GM19395 (cell line): ENCODE results near the gene SLC27A1.
A peak's percentile ranks its signal among the peaks of the same experiment; 100 is the strongest.
"Not testable (repeated sequence)": the region's sequence is repeated elsewhere in the genome, so short reads cannot be mapped to it uniquely, and the experiment has no call there.

ENCODE experiments used
- ATAC-seq: cut with Tn5 transposase; IDR thresholded peaks from one replicate; pipeline ENCODE4 v1.9.1; 2021; ENCODE audit warnings: mild to moderate bottlenecking, moderate library complexity; ENCODE audit not compliant: unreplicated experiment

SLC27A1 gene

GRCh38 chr19:17456127-17456526 is 14.2 kb upstream of the SLC27A1 start:
- no peak for ATAC-seq

- ATAC-seq = no peak
Observed at GRCh38 chr19:17457616-17458015, 12.7 kb upstream of the SLC27A1 start.

GRCh38 chr19:17458970-17459369 is 11.4 kb upstream of the SLC27A1 start:
- ATAC-seq = no peak

GRCh38 chr19:17460372-17461230 is 9.7 kb upstream of the SLC27A1 start, which contains the start of gene NXNL1:
Gene NXNL1 (minus strand): TSS chr19:17460926. CDS start chr19:17460869, 57 bp downstream.
- ATAC-seq = no peak

- no peak for ATAC-seq
Observed at GRCh38 chr19:17466487-17466850, 3.9 kb upstream of the SLC27A1 start.

- no peak for ATAC-seq
Observed at GRCh38 chr19:17467471-17468301, 2.6 kb upstream of the SLC27A1 start.

GRCh38 chr19:17468302-17469091 is 1.8 kb upstream of the SLC27A1 start:
- no peak for ATAC-seq

GRCh38 chr19:17469092-17469480 is 1.2 kb upstream of the SLC27A1 start:
- no peak for ATAC-seq

GRCh38 chr19:17469481-17470067 is 750 bp upstream of the SLC27A1 start:
- ATAC-seq = peak; percentile 65

GRCh38 chr19:17471410-17472125 is 1.2 kb downstream of the SLC27A1 start:
- no peak for ATAC-seq

GRCh38 chr19:17473041-17473440 is 2.7 kb downstream of the SLC27A1 start:
- ATAC-seq = no peak

GRCh38 chr19:17475011-17475540 is 4.8 kb downstream of the SLC27A1 start:
- not testable (repeated sequence) for ATAC-seq

GRCh38 chr19:17475541-17476115 is 5.3 kb downstream of the SLC27A1 start:
- ATAC-seq = no peak

GRCh38 chr19:17479325-17479791 is 9.0 kb downstream of the SLC27A1 start:
- ATAC-seq = no peak

GRCh38 chr19:17481986-17482385 is 11.7 kb downstream of the SLC27A1 start:
- ATAC-seq = no peak

- no peak for ATAC-seq
Observed at GRCh38 chr19:17482877-17483604, 12.7 kb downstream of the SLC27A1 start.

GRCh38 chr19:17483605-17484002 is 13.3 kb downstream of the SLC27A1 start:
- ATAC-seq = no peak

GRCh38 chr19:17484520-17485185 is 14.3 kb downstream of the SLC27A1 start:
- no peak for ATAC-seq
